HFFc6 (cell line): ENCODE data around the gene USP36. TPM values are rescaled to one million over a fixed set of nuclear protein-coding genes. Genes with fewer than 3 reads are reported as not detected.

Source experiments
- DNase-seq: peaks from one replicate; pipeline ENCODE4 v3.0.0-alpha.2; 2018
- H3K27ac Mint-ChIP-seq: 2 replicates; pipeline ENCODE4 v1.8.0; 2020; ENCODE audit warnings: mild to moderate bottlenecking, mixed read lengths
- H3K27me3 Mint-ChIP-seq: 2 replicates; pipeline ENCODE4 v1.8.0; 2021; ENCODE audit warnings: mild to moderate bottlenecking, moderate library complexity, mixed read lengths; ENCODE audit not compliant: insufficient read depth
- H3K36me3 Mint-ChIP-seq: 2 replicates; pipeline ENCODE4 v1.8.0; 2021; ENCODE audit warnings: low read depth, mixed read lengths
- H3K4me1 Mint-ChIP-seq: 2 replicates; pipeline ENCODE4 v1.8.0; 2020; ENCODE audit warnings: low read depth, mixed read lengths
- H3K4me3 Mint-ChIP-seq: 2 replicates; pipeline ENCODE4 v1.8.0; 2020; ENCODE audit warnings: mild to moderate bottlenecking, moderate library complexity, mixed read lengths
- H3K9me3 Mint-ChIP-seq: 2 replicates; pipeline ENCODE4 v1.8.0; 2020; ENCODE audit warnings: mild to moderate bottlenecking, mixed read lengths
- total RNA-seq, 6 experiments: library from RNA; stranded (reverse); fragmentation: NEBNext Ultra II Directional; extraction: Animal tissue kit (Norgen Biotek cat#: 25700); gene quantifications; 2 replicates in 1 of 6; 3 replicates in 5 of 6; pipeline ENCODE4 v1.2.3, GENCODE V29; 2021
- TF ChIP-seq, protein P1 (sequence below): fragments of 200-600 bp; sonication (generic); IDR thresholded peaks from 2 replicates; pipeline ENCODE4 v1.5.0; 2021; ENCODE audit warnings: antibody characterized with exemption, mild to moderate bottlenecking

The USP36 gene
- total RNA-seq, 6 experiments from 2014 or later: 43.6 to 50.3 (median 46.2) TPM

DNA sequence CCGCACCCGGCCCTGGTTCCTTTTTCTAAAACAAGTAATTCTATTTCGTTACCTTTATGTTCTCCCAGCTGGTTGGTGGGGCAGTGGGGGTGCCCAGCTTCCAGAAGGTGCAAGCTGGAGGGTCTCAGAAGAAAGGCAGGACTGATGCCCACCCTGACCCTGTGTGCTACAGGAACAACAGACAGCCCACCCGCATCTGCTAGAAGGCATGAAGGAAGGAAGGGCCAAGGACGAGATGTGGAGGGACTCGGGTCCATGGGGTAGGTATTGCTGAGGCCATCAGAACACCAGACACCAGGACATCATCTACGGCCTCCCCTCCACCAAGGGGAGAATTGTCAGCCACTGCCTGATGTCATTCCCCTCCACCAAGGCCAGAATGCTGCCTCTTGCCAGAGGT lies 52.2 kb downstream of the USP36 start:
- DNase-seq: no peak
- peaks cover 15% of the 10 kb centered on the region for H3K36me3 Mint-ChIP-seq
- peaks cover 35% of the 10 kb centered on the region for H3K4me1 Mint-ChIP-seq
- TF ChIP-seq, protein P1, sequence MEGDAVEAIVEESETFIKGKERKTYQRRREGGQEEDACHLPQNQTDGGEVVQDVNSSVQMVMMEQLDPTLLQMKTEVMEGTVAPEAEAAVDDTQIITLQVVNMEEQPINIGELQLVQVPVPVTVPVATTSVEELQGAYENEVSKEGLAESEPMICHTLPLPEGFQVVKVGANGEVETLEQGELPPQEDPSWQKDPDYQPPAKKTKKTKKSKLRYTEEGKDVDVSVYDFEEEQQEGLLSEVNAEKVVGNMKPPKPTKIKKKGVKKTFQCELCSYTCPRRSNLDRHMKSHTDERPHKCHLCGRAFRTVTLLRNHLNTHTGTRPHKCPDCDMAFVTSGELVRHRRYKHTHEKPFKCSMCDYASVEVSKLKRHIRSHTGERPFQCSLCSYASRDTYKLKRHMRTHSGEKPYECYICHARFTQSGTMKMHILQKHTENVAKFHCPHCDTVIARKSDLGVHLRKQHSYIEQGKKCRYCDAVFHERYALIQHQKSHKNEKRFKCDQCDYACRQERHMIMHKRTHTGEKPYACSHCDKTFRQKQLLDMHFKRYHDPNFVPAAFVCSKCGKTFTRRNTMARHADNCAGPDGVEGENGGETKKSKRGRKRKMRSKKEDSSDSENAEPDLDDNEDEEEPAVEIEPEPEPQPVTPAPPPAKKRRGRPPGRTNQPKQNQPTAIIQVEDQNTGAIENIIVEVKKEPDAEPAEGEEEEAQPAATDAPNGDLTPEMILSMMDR: no peak
- peaks cover 2% of the 10 kb centered on the region; the same call in 1 of the 2 replicates for H3K27me3 Mint-ChIP-seq
- no peaks in the 10 kb centered on the region for H3K9me3 Mint-ChIP-seq
- H3K27ac Mint-ChIP-seq: no peak overlapping the region
- H3K4me3 Mint-ChIP-seq: no peak overlapping the region

DNA sequence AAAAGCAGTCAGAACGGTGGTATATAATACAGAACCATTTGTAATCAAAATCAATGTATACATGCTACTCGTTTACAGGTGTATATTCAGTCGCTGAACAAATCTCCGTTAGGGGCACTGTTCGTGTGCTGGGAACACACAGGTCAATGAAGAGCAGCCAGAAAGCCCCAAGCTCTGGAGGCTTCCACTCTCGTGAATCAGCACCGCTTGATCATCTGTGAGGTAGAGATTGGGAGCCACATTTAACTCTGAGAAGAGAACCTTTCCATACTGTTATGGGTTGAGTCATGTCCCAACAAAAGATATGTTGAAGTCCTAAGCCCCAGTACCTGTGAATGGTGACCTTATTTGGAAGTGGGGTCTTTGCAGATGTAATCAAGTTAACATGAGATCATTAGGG lies 53.2 kb downstream of the USP36 start:
- no peak for DNase-seq
- no peak overlapping the region for H3K27ac Mint-ChIP-seq

DNA sequence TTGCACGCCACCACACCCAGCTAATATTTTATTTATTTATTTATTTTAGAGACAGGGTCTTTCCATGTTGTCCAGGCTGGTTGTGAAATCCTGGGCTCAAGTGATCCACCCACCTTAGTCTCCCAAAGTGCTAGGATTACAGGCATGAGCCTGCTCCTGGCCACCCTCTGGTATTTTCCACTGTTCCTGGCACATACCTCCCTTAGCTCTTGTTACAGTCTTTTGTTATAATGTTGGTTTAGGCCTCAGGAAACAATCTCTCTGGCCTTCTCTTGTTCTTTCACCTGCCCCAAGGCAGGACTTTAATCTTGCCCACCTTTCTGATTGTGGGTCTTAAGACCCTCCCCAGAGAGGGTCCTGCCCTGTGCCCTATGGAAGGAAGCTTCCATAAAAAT lies 55.0 kb downstream of the USP36 start:
- TF ChIP-seq, protein P1: no peak
- peaks cover 23% of the 10 kb centered on the region for H3K4me1 Mint-ChIP-seq
- H3K36me3 Mint-ChIP-seq: peaks cover 5% of the 10 kb centered on the region; the same call in 1 of the 2 replicates
- peaks cover 2% of the 10 kb centered on the region; the same call in 1 of the 2 replicates for H3K27me3 Mint-ChIP-seq
- H3K27ac Mint-ChIP-seq: no peak overlapping the region
- H3K4me3 Mint-ChIP-seq: no peak overlapping the region
- no peak for DNase-seq
- no peaks in the 10 kb centered on the region for H3K9me3 Mint-ChIP-seq

More for the DNA sequence above, 53.2 kb downstream of the USP36 start:
- no peak overlapping the region for H3K4me3 Mint-ChIP-seq
- H3K9me3 Mint-ChIP-seq: no peaks in the 10 kb centered on the region
- H3K4me1 Mint-ChIP-seq: peaks cover 40% of the 10 kb centered on the region
- H3K27me3 Mint-ChIP-seq: peaks cover 2% of the 10 kb centered on the region; the same call in 1 of the 2 replicates
- H3K36me3 Mint-ChIP-seq: peaks cover 10% of the 10 kb centered on the region
- TF ChIP-seq, protein P1: no peak

DNA sequence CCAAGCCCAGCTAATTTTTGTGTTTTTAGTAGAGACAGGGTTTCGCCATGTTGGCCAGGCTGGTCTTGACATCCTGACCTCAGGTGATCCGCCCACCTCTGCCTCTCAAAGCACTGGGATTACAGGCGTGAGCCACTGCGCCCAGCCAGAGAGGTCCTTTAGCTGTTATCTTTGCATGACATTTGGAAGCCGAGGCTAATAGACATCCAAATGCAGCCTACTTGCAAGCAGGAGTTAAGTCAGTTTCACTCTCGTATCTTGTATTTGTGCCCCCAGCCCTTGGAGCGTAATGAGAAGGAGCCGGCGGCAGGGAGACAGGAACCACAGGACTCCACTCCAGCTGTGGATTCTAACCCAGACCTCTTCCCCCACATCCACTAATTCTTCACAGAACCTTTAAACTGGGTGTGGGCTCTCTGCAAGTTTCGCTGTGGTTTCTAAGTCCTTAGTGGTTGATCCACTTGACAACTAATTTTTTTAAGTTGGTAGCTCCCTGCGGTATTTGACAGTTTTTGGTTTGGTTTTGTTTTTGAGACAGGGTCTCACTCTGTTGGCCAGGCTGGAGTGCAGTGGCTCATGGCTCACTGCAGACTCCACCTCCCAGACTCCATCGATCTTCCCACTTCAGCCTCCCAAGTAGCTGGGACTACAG lies 55.5 kb downstream of the USP36 start:
- H3K36me3 Mint-ChIP-seq: peaks cover 5% of the 10 kb centered on the region; the same call in 1 of the 2 replicates
- no peak overlapping the region for H3K27ac Mint-ChIP-seq
- H3K27me3 Mint-ChIP-seq: peaks cover 2% of the 10 kb centered on the region; the same call in 1 of the 2 replicates
- H3K4me3 Mint-ChIP-seq: no peak overlapping the region
- TF ChIP-seq, protein P1: no peak
- no peaks in the 10 kb centered on the region for H3K9me3 Mint-ChIP-seq
- peaks cover 24% of the 10 kb centered on the region for H3K4me1 Mint-ChIP-seq
- DNase-seq: no peak

DNA sequence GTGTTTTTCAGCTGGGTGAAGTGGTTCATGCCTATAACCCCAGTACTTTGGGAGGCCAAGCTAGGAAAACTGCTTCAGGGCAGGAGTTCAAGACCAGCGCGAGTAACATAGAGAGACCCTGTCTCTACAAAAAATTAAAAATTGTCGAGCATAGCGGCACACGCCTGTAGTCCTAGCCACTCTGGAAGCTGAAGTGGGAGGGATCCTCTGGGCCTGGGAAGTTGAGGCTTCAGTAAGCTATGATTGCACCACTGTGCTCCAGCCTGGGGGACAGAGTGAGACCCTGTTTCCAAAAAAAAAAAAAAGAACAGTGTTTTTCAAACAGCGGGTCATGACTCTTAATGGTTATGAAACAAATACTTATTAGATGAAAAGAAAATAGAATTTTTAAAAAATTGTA lies 56.3 kb downstream of the USP36 start:
- TF ChIP-seq, protein P1: no peak
- Mint-ChIP-seq H3K9me3 (no peaks in the 10 kb centered on the region), H3K36me3 (peaks cover 5% of the 10 kb centered on the region; the same call in 1 of the 2 replicates), H3K4me1 (peaks cover 25% of the 10 kb centered on the region), H3K27me3 (no peaks in the 10 kb centered on the region; the same call in 1 of the 2 replicates), H3K4me3 (no peak overlapping the region), H3K27ac (no peak overlapping the region; the same call in 1 of the 2 replicates)
- no peak for DNase-seq
